Measurements from ENCODE around the gene NKX2-2.

- TF ChIP-seq, protein P1, sequence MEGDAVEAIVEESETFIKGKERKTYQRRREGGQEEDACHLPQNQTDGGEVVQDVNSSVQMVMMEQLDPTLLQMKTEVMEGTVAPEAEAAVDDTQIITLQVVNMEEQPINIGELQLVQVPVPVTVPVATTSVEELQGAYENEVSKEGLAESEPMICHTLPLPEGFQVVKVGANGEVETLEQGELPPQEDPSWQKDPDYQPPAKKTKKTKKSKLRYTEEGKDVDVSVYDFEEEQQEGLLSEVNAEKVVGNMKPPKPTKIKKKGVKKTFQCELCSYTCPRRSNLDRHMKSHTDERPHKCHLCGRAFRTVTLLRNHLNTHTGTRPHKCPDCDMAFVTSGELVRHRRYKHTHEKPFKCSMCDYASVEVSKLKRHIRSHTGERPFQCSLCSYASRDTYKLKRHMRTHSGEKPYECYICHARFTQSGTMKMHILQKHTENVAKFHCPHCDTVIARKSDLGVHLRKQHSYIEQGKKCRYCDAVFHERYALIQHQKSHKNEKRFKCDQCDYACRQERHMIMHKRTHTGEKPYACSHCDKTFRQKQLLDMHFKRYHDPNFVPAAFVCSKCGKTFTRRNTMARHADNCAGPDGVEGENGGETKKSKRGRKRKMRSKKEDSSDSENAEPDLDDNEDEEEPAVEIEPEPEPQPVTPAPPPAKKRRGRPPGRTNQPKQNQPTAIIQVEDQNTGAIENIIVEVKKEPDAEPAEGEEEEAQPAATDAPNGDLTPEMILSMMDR (conservative IDR thresholded peaks at IDR 0.05), result no peak
- no peak for TF ChIP-seq EZH2 (IDR thresholded peaks at IDR 0.05; ENCODE audit: low read depth)
Observed at GRCh38 chr20:21562656-21563055, 48.8 kb upstream of the NKX2-2 start.

Data from PC-9 (cell line).